ENCODE data around the gene ROMO1. TPM values are rescaled to one million over a fixed set of nuclear protein-coding genes. Genes with fewer than 3 reads are reported as not detected.

The ROMO1 gene
- total and polyA plus RNA-seq, 10 of the 15 experiments (the other 5 are each of a cell fraction or from before 2014, with no cell fraction given): 23.2 to 631 (median 352) TPM

GRCh38 chr20:35661053-35661452, 38.2 kb upstream of the ROMO1 start:
- Histone ChIP-seq H2AFZ (ENCODE audit: control insufficient read depth, low read depth, low read length) (no peak overlapping the region), H4K20me1 (ENCODE audit: control insufficient read depth, insufficient read depth) (peaks cover 13% of the 10 kb centered on the region), H3K9me3 (replicated peaks; ENCODE audit: control insufficient read depth, insufficient read depth, low read length) (no peaks in the 10 kb centered on the region), H3K79me2 (ENCODE audit: control insufficient read depth, insufficient read depth, low read length) (peaks cover 89% of the 10 kb centered on the region), H3K27me3 (replicated peaks in 1 of 2; ENCODE audit: control insufficient read depth in 2 of 2, insufficient read depth in 2 of 2, low read length in 1 of 2) (no peaks in the 10 kb centered on the region), H3K9ac (ENCODE audit: control insufficient read depth, insufficient read depth, low read length) (peak overlapping the region; percentile 5; the same call in 1 of the 2 replicates), H3K4me3 (peak overlapping the region; percentile 59; the same call in 1 of the 2 replicates), H3K4me2 (ENCODE audit: control insufficient read depth, insufficient read depth) (peak overlapping the region; percentile 98), H3K36me3 (ENCODE audit: control insufficient read depth in 2 of 2, insufficient read depth in 2 of 2, low read length in 1 of 2) (peaks cover 0 to 7% of the 10 kb centered on the region in 2 experiments; a peak in 1 of 4 replicates), H3K27ac (ENCODE audit: control insufficient read depth, insufficient read depth) (peak overlapping the region; percentile 46; the same call in 1 of the 2 replicates), H3K4me1 (ENCODE audit: control insufficient read depth, insufficient read depth, low read length) (peaks cover 10% of the 10 kb centered on the region)
- BruUV-seq (replicated peaks): no TSS peak
- in situ Hi-C loops (cut with MboI): no loop called here
- ChIA-PET RAD21 (ENCODE audit: unreplicated experiment) (interaction anchor here (0.5 to 4.5 kb wide), 4 partner anchors 9 to 383 kb away, joined by 3 to 29 read pairs (median 3); partner anchors contain the start of gene SCAND1), POLR2A (interaction anchor here (0.6 to 1.2 kb wide), 3 partner anchors 44 to 171 kb away, joined by 3 to 5 read pairs (median 5); no protein-coding TSS in a partner anchor), CTCF (interaction anchor here (1.0 to 5.8 kb wide), 4 partner anchors 17 to 54 kb away, joined by 3 to 31 read pairs (median 4); no protein-coding TSS in a partner anchor), SMC1A (ENCODE audit: uncharacterized antibody, unreplicated experiment) (interaction anchor here (0.7 to 4.8 kb wide), 7 partner anchors 13 to 233 kb away, joined by 3 to 28 read pairs (median 4); no protein-coding TSS in a partner anchor)
- DNase-seq (ENCODE audit: low read depth, low spot score) (no peak), FAIRE-seq (no peak), ATAC-seq (no peak)
- intact Hi-C loops (cut with micrococcal nuclease; ENCODE audit: unreplicated experiment): no loop called here
- WGBS (ENCODE audit: insufficient coverage, insufficient replicate concordance, low lambda C conversion rate, missing lambda C conversion rate): 13% methylated on average over 2 of the region's 2 CpGs
- no peak for TF ChIP-seq HDAC6 (IDR thresholded peaks at IDR 0.05; ENCODE audit: unreplicated experiment)
- TF ChIP-seq LARP7 (IDR thresholded peaks at IDR 0.05): no peak
- no peak for TF ChIP-seq SMAD5 (IDR thresholded peaks at IDR 0.05; ENCODE audit: low read depth)
- TF ChIP-seq BACH1 (IDR thresholded peaks at IDR 0.05; ENCODE audit: borderline replicate concordance): no peak
- no peak for TF ChIP-seq ZNF622 (IDR thresholded peaks at IDR 0.05)
- TF ChIP-seq BHLHE40 (IDR thresholded peaks at IDR 0.05; ENCODE audit: borderline replicate concordance in 1 of 2, low read depth in 2 of 2, low read length in 1 of 2): no peak
- no peak for TF ChIP-seq HDGF (IDR thresholded peaks at IDR 0.05)
- no peak for TF ChIP-seq BCLAF1 (IDR thresholded peaks at IDR 0.05)
- no peak for TF ChIP-seq E2F8 (IDR thresholded peaks at IDR 0.05; ENCODE audit: low read depth, partially characterized antibody)
- peak in 1 of 2 experiments; percentile 9; a peak in 2 of 4 replicates for TF ChIP-seq IKZF2 (IDR thresholded peaks at IDR 0.05)
- TF ChIP-seq CBX3 (IDR thresholded peaks at IDR 0.05; ENCODE audit: borderline replicate concordance, low read depth): no peak
- TF ChIP-seq GABPA (IDR thresholded peaks at IDR 0.05; ENCODE audit: low read depth): no peak
- no peak for TF ChIP-seq NFXL1 (IDR thresholded peaks at IDR 0.05; ENCODE audit: borderline replicate concordance)
- TF ChIP-seq YBX1 (IDR thresholded peaks at IDR 0.05): no peak
- no peak for TF ChIP-seq CTCF (IDR thresholded peaks at IDR 0.05 in 2 of 3, conservative IDR thresholded peaks at IDR 0.05 in 1 of 3; ENCODE audit: control insufficient read depth in 2 of 3, extremely low read depth in 1 of 3, insufficient read depth in 1 of 3, low read depth in 3 of 3, low read length in 3 of 3)

All from GM12878 (cell line).